CD4-positive, alpha-beta T cell treated with Interferon alpha-2 for 1 hour (primary cell): Measurements from ENCODE around the gene ENG.

Source experiments
- DNase-seq, 2 donors: peaks; one replicate each; pipeline ENCODE4 v3.0.0-alpha.2; 2020 to 2022

Gene ENG

DNA sequence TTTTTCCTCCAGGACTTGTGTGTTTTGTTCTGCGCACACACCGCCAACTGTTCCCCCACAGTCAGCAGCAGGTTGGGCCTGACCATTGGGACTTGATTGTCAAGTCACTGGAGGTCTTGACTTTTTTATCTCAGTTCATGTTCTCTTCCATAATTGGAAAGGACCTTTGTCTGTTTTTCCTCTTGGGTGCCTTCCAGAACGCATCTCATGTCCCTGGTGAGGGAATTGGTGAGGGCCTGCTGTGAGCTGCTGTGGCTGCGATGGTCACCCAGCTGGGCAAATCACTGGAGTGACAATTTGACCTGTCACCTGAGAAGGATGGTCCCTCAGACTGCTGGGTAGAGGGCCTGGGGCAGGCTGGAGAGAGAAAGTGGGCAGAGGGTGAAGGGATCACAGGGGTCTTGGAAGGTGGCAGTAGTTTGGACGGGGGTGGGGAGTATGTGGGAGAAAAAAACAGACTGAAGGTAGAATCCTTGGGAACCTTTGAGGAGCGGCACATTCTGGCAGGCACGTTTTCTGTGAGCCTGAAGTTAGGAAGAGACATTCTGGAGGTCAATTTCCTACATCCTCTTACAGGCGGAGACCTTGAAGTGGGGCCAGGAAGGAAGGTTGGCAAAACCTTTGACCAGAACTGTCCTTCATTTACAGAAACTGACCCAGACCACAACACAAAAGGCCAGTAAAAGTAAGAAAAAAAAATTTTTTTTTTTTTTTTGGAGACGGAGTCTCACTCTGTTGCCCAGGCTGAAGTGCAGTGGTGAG is 64.2 kb downstream of the ENG start:
- no peak for DNase-seq

DNA sequence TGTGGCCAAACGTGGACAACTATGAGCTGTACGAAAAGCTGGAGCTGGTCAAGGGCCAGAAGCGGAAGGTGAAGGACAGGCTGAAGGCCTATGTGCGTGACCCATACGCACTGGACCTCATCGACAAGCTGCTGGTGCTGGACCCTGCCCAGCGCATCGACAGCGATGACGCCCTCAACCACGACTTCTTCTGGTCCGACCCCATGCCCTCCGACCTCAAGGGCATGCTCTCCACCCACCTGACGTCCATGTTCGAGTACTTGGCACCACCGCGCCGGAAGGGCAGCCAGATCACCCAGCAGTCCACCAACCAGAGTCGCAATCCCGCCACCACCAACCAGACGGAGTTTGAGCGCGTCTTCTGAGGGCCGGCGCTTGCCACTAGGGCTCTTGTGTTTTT is 65.3 kb downstream of the ENG start:
- DNase-seq = no peak

DNA sequence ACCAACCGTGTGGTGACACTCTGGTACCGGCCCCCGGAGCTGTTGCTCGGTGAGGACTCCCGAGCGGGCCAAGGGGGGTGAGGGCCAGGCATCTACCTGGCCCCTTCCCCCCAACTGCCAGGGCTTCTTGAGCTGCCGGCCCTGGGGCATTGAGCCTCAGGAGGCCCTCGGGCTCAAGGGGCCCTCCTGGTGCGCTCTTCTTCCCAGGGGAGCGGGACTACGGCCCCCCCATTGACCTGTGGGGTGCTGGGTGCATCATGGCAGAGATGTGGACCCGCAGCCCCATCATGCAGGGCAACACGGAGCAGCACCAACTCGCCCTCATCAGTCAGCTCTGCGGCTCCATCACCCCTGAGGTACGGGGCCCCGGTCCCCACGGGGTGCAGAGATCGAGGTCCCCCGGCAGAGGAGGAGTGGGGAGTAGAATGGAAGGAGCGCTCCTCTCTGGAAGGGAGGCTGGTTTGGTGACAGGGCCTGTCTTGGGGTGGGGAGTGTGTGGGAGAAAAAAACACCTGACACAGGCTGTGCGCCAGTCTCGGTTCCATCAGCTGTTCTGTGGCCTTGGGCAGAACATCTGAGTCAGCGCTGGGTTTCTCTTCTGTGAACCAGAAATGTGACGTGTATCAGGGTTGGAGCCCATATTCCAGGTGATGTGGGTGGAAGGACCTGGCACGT is 66.0 kb downstream of the ENG start:
- DNase-seq = no peak

GRCh38 chr9:127786773-127787104 is 67.7 kb downstream of the ENG start:
- DNase-seq = no peak

DNA sequence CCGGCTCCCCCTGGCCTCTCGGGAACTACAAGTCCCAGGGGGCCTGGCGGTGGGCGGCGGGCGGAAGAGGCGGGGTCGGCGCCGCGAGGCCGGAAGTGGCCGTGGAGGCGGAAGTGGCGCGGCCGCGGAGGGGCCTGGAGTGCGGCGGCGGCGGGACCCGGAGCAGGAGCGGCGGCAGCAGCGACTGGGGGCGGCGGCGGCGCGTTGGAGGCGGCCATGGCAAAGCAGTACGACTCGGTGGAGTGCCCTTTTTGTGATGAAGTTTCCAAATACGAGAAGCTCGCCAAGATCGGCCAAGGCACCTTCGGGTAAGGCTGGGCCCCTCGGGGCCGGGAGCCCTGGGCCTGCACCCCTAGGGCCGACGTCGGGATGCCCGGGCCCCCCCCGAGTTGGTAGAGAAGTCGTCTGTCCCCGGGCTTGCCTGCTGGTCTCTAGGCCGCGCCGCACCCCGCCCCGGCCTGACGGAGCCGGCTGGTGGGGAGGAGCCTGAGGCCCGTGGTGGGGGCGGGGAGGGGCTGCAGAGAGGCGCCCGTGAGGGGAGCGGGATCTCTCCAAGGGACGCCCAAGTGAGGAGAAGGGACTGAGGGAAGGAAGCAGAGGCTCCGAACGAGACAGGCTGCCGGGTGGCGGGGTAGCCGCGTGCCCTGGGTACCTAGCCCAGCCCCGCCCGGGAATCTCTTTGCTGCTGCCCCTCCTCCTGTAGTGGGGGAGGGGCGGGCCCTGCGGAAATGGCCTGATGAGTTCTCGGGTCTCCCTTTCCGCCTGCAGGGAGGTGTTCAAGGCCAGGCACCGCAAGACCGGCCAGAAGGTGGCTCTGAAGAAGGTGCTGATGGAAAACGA is 68.3 kb downstream of the ENG start, which contains the start of gene CDK9:
Gene CDK9 (plus strand): TSS at position 102 of the 840 bp plus-strand sequence. CDS start 115 bp downstream, at position 217.
- DNase-seq = peak; percentile 91 to 95

DNA sequence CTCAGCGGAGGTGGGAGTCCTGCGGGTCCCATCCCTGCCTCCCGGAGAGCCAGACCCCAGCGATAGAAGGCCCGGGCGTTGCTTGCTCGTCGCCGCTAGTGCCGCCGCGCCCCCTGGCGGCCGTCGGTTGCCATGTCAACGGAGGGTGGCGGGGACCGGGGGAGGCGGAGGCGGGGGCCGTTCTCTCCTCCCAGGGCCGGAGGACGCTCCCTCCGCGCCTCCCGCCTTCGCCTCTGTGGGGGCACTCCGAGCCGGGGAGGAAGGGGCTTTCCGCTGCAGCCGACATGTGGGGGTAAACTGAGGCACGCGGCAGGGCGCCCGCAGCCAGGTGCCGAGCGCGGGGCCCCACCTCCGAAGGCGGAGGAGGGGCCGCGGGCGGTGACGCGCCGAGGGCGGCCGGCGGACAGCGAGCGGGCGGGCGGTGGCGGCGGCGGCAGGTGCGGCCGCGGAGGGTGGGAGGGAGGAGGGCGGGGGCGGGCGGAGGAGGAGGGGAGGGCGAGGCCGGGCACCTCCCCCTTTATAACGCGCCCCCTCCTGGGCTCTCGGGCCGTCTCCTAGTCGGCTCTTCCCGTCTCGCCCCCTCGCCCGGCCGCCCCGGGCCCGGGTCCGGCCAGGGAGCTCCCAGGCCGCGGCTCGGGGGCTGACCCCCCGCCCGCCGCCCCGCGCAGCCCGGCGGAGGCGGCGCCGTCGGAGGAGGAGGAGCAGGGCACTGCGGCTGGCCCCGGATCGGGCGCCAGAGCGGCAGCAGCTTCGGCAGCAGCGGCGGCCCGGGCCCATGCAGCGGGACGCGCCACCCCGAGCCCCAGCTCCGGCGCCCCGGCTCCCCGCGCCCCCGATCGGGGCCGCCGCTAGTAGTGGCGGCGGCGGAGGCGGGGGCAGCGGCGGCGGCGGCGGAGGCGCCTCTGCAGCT is 69.2 kb downstream of the ENG start:
- DNase-seq = peak; percentile 89 to 93

- DNase-seq = peak; percentile 82 to 88
These were observed 71.1 kb downstream of the ENG start for GRCh38 chr9:127783111-127784008.

GRCh38 chr9:127781806-127782205 is 72.7 kb downstream of the ENG start:
- no peak for DNase-seq

GRCh38 chr9:127780909-127781308 is 73.5 kb downstream of the ENG start:
- DNase-seq = peak in 1 of 2 donors; percentile 40

GRCh38 chr9:127780126-127780885 is 74.2 kb downstream of the ENG start:
- no peak for DNase-seq

DNA sequence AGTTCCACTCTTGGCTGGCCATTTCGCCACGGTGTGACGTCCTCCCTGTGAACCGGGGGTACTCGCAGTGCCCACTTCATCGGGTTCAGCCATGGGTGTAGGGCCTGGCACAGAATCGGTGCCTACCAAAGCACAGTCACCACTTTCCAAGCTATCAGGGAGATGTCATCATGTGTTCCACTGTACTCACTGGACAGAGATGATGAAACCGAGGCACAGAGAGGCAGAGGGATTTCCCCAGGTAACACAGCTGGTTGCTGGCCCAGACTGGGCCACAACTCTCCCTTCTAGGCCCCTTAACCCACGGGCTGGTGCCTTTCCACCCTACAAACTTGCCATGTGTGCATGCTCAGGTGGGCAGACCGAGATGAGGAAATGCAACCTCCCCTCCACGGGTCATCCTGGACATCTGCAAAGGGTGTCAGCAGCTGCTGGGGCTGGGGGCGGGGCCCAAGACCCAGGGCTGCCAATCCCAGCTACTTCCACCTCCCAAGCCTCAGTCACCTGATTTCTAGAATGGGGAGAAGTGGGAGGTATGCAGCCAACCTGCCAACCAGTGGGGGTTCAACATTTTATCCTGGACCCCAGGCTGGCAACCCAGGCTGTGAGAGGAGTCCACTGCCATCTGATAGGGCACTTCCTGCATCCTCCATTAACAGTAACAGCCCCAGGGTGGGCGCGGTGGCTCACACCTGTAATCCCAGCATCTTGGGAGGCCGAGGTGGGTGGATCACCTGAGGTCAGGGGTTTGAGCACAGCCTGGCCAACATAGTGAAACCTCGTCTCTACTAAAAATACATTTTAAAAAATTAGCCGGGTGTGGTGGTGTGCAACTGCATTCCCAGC is 75.1 kb downstream of the ENG start:
- peak; percentile 67 to 71 for DNase-seq

GRCh38 chr9:127778280-127779135 is 76.0 kb downstream of the ENG start, which contains the start of gene SH2D3C:
TSS of gene SH2D3C (minus strand) at chr9:127778666. CDS start at chr9:127778627, 39 bp downstream.
- DNase-seq = peak; percentile 55 to 60

- peak in 1 of 2 donors; percentile 43 for DNase-seq
These were observed 77.0 kb downstream of the ENG start for GRCh38 chr9:127777368-127777980.

DNA sequence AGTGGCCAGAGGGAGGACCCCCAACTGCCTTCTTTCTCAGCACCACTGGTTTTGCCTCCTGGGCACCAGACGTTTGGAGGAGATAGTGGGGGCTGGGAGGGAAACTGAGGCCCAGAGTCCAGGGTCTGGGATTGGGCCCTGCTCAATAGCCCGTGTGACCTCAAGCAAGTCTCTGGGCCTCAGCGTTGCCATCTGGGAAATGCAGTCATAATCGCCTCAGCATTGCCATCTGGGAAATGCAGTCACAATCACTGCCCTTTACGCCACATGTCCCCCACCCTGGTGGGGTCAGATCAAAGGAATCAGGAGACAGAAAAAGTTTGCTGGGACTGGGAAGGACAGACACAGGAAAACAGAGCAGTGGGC is 77.6 kb downstream of the ENG start:
- no peak for DNase-seq

DNA sequence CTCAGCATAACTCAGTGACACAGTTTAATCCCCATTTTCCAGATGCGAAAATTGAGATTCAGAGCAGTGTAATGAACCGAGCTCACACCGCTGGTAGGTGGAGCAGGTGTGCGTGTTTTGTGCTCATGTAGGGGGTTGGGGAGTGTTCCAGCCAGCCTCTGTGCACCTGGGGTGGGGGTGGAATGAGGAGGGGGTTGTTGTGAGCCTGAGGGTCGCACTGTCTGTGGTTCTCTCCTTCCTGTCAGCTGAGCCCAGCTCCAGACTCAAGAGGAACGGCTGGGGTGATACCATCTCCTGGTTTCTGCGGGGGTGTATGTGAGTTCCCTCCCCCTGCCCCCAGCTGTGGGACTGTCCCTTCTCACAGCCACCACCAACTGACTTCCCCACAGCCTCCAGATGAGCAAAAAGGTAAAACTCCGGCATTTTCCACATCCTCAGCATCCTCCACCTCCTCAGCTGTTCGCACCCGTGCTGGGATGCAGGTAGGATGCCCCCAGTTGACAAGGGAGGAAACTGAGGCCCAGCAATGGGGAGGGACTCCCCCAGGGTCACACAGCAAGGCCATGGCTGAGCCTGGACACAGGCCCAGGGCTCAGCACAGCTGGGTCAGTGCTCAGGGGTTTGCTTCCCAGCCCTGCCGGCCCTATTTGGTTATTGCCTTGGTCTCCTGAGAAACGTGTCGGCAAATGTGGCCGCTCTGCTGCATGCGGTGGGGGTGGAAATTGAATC is 78.1 kb downstream of the ENG start:
- DNase-seq = peak; percentile 85 to 87

DNA sequence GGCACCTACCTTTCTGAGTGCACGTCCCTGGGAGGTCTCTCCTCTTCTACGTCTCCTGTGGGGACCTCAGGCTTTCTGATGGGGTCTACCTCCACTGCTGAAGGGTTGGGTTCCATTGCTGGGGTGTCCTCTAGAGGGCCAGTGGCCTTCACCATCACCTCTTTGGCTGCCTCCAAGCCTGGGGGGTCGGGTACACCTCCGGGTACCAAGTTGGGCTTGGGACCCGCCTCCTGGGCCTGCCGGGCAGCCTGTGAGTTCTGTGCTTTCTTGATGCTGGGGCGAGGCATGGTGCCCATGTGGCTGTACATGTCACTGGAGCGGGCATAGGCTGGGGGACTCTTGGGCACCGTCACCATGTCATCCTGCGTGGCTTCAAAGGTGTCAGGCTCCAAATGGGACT is 80.5 kb downstream of the ENG start:
- no peak for DNase-seq

- DNase-seq = no peak
These were observed 81.2 kb downstream of the ENG start for GRCh38 chr9:127773272-127773671.
